22Rv1 (cell line): ENCODE data around the gene CNP.

Source experiments
- ZFX ChIP-seq: fragments of 450-650 bp; IDR thresholded peaks from 2 replicates; pipeline ENCODE4 v1.6.1; 2017; ENCODE audit warnings: antibody characterized with exemption, borderline replicate concordance
- TF ChIP-seq, protein P1 (sequence below): fragments of 450-650 bp; IDR thresholded peaks from 2 replicates; pipeline ENCODE4 v1.5.1; 2017; ENCODE audit warnings: mild to moderate bottlenecking

DNA sequence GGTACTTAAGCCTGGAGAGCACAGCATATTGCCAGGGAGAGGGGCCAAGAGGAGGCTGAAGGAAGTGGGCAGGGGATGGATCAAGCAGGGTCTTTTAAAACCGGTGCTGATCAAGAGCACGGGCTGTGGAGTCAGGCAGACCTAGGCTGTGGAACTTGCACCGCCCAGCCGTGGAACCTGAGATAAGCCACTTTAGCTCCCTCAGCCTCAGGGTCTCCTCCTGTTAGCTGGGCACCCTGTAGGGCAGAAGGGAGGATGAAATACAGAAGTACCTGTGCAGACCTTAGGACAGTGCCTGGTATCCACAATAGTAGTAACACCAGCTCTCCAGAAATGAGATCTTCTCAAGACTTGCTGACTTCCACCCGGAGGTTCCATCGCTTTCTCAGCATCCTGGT is 26.9 kb upstream of the CNP start:
- TF ChIP-seq, protein P1, sequence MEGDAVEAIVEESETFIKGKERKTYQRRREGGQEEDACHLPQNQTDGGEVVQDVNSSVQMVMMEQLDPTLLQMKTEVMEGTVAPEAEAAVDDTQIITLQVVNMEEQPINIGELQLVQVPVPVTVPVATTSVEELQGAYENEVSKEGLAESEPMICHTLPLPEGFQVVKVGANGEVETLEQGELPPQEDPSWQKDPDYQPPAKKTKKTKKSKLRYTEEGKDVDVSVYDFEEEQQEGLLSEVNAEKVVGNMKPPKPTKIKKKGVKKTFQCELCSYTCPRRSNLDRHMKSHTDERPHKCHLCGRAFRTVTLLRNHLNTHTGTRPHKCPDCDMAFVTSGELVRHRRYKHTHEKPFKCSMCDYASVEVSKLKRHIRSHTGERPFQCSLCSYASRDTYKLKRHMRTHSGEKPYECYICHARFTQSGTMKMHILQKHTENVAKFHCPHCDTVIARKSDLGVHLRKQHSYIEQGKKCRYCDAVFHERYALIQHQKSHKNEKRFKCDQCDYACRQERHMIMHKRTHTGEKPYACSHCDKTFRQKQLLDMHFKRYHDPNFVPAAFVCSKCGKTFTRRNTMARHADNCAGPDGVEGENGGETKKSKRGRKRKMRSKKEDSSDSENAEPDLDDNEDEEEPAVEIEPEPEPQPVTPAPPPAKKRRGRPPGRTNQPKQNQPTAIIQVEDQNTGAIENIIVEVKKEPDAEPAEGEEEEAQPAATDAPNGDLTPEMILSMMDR: no peak
- TF ChIP-seq ZFX: no peak
